NB4 (cell line): ENCODE results near the gene CD302.

ENCODE experiments used
- CTCF ChIP-seq: IDR thresholded peaks from one replicate; pipeline ENCODE4 v1.5.1; 2012; ENCODE audit warnings: low read depth, low read length
- POLR2A ChIP-seq: IDR thresholded peaks from 2 replicates; pipeline ENCODE4 v1.6.1; 2011; ENCODE audit warnings: mild to moderate bottlenecking; ENCODE audit not compliant: insufficient read length; ENCODE audit errors: extremely low read depth

- no peak for TF ChIP-seq CTCF
- TF ChIP-seq POLR2A, result no peak
Observed at GRCh38 chr2:159792036-159792435, 6.0 kb downstream of the CD302 start.
